ENCODE measurements around the gene CNFN. TPM values are rescaled to one million over a fixed set of nuclear protein-coding genes. Genes with fewer than 3 reads are reported as not detected.

CNFN gene
- total RNA-seq, 4 donors from 2014 or later, result 359 to 606 (median 493) TPM

- DNase-seq (ENCODE audit: low spot score in 2 of 2), result no peak
- H3K4me3 ChIP-seq (ENCODE audit: low read depth, poor library complexity, severe bottlenecking), result no peak overlapping the region
- intact Hi-C loops (cut with DNase I; ENCODE audit: low total_unique reads), result no loop called here
- no peak for TF ChIP-seq CTCF (IDR thresholded peaks at IDR 0.05)
- 36 to 49% methylated on average over 6 of the region's 6 CpGs for WGBS, 2 donors
Observed at GRCh38 chr19:42419309-42419708, 29.2 kb upstream of the CNFN start.

- no peak overlapping the region for H3K4me3 ChIP-seq (ENCODE audit: low read depth, poor library complexity, severe bottlenecking)
- no peak for DNase-seq (ENCODE audit: low spot score in 2 of 2)
- WGBS, 2 donors, result 68 to 84% methylated on average over 2 to 4 of the region's 4 CpGs
- intact Hi-C loops (cut with DNase I; ENCODE audit: low total_unique reads), result no loop called here
- TF ChIP-seq CTCF (IDR thresholded peaks at IDR 0.05) (no peak), POLR2A (IDR thresholded peaks at IDR 0.05) (no peak)
Observed at GRCh38 chr19:42412661-42413076, 22.6 kb upstream of the CNFN start.

- 46 to 47% methylated on average over 7 of the region's 7 CpGs for WGBS, 2 donors
- TF ChIP-seq CTCF (IDR thresholded peaks at IDR 0.05), result no peak
- TF ChIP-seq POLR2A (IDR thresholded peaks at IDR 0.05), result no peak
- H3K4me3 ChIP-seq (ENCODE audit: low read depth, poor library complexity, severe bottlenecking), result no peak overlapping the region
Observed at GRCh38 chr19:42412227-42412626, 22.1 kb upstream of the CNFN start.

GRCh38 chr19:42411581-42412178 is 21.6 kb upstream of the CNFN start:
- intact Hi-C loops (cut with DNase I; ENCODE audit: low total_unique reads), result no loop called here
- H3K4me3 ChIP-seq (ENCODE audit: low read depth, poor library complexity, severe bottlenecking), result no peak overlapping the region
- WGBS, 2 donors, result 90 to 97% methylated on average over 8 of the region's 8 CpGs

More at GRCh38 chr19:42412227-42412626, 22.1 kb upstream of the CNFN start:
- intact Hi-C loops (cut with DNase I; ENCODE audit: low total_unique reads), result no loop called here
- DNase-seq (ENCODE audit: low spot score in 2 of 2), result no peak

GRCh38 chr19:42410371-42410770 is 20.3 kb upstream of the CNFN start:
- H3K4me3 ChIP-seq (ENCODE audit: low read depth, poor library complexity, severe bottlenecking), result no peak overlapping the region
- WGBS, 2 donors, result 92 to 96% methylated on average over 24 of the region's 30 CpGs
- intact Hi-C loops (cut with DNase I; ENCODE audit: low total_unique reads), result no loop called here
- no peak for TF ChIP-seq CTCF (IDR thresholded peaks at IDR 0.05)
- no peak for TF ChIP-seq POLR2A (IDR thresholded peaks at IDR 0.05)
- no peak for DNase-seq (ENCODE audit: low spot score in 2 of 2)

More at GRCh38 chr19:42411581-42412178, 21.6 kb upstream of the CNFN start:
- no peak for TF ChIP-seq CTCF (IDR thresholded peaks at IDR 0.05)
- TF ChIP-seq POLR2A (IDR thresholded peaks at IDR 0.05), result no peak
- DNase-seq (ENCODE audit: low spot score in 2 of 2), result peak in 1 of 2 donors; percentile 83

GRCh38 chr19:42409477-42409876 is 19.4 kb upstream of the CNFN start:
- DNase-seq (ENCODE audit: low spot score in 2 of 2), result no peak
- no peak overlapping the region for H3K4me3 ChIP-seq (ENCODE audit: low read depth, poor library complexity, severe bottlenecking)
- WGBS, 2 donors, result 63 to 73% methylated on average over 6 of the region's 6 CpGs
- intact Hi-C loops (cut with DNase I; ENCODE audit: low total_unique reads), result no loop called here
- TF ChIP-seq CTCF (IDR thresholded peaks at IDR 0.05) (no peak), POLR2A (IDR thresholded peaks at IDR 0.05) (no peak)
